GM18520 (cell line): ENCODE measurements around the gene GBX2.
"Not testable (repeated sequence)": the region's sequence is repeated elsewhere in the genome, so short reads cannot be mapped to it uniquely, and the experiment has no call there.

Experiments used
- ATAC-seq: cut with Tn5 transposase; IDR thresholded peaks from one replicate; pipeline ENCODE4 v1.9.1; 2021; ENCODE audit not compliant: unreplicated experiment

Gene GBX2

DNA sequence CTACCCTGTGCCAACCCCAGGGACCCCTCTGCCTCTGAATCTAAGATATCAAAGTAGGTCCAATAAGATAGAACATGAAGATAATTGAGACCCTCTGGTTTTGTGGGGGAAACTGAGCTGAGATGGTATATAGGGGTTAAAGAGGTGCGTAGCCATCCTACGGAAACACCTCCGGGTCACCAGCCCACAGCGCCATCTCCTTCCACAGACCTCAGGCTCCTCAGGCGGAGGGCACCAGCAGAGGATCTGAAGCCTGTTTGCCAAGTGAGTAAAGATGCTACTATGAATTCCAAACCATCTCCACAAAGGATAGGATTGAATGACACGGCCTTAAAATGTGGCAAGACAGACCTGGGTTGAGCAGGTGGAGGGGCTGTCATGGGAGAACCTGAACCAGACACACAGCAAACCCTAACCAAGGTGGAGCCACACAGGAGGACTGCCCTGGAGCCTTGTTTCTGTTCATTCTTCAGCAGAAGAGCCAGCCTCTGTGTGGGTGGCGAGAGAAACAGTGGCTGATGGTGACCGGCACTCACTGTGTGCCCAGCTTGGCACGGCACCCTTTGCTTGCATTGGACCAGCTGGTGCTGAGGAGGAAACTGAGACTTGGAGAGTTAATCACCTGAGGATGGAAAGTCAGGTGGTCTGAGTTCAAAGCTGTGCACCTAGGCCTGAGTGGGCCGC, 10.2 kb downstream of the GBX2 start:
- ATAC-seq, result no peak

GRCh38 chr2:236157366-236157765, 10.8 kb downstream of the GBX2 start:
- ATAC-seq, result no peak

GRCh38 chr2:236156860-236157194, 11.4 kb downstream of the GBX2 start:
- ATAC-seq, result no peak

DNA sequence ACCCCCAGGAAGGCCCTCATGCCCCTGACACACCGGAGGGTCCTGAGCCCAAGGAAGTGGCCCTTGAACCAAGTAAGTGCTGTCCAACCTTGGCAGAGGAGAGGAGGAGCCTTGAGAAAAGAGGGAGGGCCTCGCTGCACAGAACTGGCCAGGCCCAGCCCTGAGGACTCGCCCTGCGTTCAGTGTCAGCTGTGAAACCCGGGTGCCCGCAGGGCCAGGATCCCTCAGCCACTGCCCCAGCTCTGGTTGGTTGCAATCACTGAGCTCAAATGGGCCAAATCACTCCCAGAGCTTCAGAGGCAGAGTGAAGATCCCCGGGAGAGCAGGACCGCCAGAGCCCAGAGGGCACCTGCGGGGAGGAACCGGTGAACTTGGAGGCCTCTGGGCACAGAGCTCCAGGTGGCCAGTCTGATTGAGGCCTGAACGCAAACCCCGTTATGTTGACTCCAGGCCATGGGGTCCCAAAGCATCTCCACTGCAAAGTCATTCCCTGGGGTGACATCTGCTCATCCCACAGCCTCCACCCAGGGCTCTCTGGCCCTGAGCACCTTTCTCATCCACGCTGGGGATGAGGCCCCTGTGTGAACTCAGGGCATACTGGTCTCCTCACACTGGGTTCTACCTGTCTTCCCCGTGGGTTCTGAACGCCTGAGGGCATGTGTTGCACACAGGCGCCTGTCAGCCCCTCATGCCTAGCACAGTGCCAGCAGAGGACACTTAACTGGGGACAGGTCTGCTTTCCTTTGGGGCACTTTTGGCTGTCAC, 11.9 kb downstream of the GBX2 start:
- ATAC-seq, result no peak

GRCh38 chr2:236155406-236155805, 12.8 kb downstream of the GBX2 start:
- ATAC-seq, result no peak

DNA sequence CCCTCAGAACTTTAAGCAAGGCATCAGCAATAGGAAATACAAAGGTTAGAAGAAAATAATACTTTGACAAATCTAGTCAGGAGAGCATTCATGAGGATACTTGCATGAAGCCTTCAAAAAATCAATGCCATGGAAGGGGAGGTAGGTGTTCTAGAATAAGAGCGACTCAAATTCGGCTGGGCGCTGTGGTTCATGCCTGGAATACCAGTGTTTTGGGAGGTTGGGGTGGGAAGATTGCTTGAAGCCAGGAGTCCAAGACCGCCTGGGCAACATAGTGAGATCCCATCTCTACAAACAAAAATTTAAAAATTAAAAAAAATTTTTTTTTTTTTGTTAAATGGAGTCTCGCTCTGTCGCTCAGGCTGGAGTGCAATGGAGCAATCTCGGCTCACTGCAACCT, 21.8 kb downstream of the GBX2 start:
- ATAC-seq, result no peak

DNA sequence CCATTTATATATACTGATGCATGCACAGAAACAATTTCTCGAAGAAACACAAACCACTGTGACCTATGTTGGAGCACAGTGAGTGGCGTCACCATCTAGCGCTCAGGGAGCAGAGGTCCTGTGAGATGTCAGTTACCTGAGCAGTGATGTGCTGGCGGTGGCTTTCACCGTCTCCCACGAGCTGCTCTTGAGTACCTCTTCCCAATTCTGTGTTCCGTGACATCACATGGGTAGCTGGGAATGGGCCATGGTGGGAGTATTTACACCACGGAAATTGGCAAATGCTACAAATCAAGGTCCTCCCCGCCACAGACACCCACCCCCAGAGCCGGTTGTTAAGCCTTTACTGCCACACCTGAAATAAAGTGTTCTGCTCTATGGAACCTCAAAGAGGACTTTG, 24.4 kb downstream of the GBX2 start:
- ATAC-seq, result no peak

- not testable (repeated sequence) for ATAC-seq
These were observed 26.6 kb downstream of the GBX2 start for GRCh38 chr2:236141616-236142015.

- no peak for ATAC-seq
These were observed 31.1 kb downstream of the GBX2 start for GRCh38 chr2:236137066-236137465.

DNA sequence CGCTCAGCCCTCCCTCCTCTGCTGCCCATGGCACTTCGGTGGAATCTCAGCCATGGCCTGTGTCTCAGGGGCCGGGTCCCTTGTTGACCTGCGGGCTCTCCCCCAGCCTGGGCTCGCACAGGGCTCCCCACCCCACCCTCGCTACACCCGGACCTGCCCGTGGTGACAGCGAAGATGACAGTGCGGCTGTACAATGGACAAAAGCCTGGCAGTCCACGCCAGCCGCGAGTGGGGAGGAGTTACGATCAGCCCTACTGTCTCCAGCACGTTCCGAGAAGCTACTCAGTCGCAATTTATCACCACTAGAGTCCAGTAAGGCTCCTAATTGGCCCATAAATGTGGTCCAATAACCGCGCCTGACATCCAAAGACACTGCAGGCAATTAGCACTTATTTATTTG, 31.6 kb downstream of the GBX2 start:
- ATAC-seq, result no peak

- no peak for ATAC-seq
These were observed 34.7 kb downstream of the GBX2 start for GRCh38 chr2:236133410-236134012.

DNA sequence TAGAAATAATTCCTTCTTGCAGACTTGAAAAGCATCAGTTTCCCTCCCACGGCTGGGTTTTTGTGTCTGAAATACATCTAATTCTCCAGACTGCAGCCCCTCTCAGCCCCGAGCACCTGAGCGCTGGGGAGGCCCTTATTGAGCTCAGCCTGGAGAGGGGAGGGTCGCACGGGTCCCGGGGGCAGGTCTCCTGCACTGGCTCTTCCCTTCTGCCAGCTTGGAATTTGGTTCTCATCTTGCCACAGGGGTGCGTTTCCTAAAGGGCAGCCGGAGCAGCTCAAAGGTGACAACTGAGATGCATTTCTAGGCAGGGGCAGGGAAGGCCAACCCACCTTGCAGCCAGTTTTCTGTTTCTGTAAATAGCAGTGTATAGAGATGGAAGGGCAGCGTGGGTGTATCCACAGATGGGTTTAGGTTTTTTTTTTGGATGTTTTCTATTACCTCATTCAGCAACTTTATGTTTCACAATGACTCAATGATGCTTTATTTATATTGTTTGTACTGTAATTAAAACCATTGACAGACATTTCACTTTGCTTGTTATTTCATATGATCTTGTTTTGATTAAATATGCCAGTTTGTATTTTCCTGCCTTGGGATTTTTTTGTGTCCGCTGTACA, 37.0 kb downstream of the GBX2 start:
- ATAC-seq, result no peak

DNA sequence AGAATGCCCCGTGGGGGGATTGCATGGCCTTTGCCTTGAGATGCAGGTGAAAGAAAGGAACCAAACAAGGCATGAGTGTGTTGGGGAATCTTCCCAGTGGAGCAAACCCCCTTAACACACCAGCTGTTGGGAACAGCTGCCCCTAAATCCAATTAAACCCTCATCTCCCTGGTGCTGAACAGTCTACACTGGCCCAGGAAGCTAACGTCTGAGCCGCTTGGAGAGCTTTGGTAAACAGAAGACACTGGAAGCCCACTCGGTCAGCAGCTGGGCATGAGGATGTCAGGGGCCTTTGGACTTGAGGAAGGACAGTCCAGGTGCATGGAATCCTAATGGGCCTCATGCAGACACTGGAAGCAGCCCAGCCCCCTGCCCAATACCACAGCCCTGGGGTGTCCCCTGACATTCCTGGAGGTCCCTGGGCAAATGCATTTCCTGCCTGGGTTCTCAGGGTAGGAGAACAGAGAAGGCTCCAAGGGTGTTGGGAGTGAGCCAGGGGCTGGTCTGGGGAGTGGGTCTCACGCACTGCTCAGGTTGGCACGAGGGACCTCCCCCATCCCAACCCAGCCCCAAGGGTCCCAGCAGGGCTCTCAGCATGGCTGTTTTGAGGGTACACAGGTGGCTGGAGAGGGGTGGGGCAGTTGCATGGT, 37.7 kb downstream of the GBX2 start:
- ATAC-seq, result no peak

- ATAC-seq, result no peak
These were observed 38.3 kb downstream of the GBX2 start for GRCh38 chr2:236129935-236130334.

DNA sequence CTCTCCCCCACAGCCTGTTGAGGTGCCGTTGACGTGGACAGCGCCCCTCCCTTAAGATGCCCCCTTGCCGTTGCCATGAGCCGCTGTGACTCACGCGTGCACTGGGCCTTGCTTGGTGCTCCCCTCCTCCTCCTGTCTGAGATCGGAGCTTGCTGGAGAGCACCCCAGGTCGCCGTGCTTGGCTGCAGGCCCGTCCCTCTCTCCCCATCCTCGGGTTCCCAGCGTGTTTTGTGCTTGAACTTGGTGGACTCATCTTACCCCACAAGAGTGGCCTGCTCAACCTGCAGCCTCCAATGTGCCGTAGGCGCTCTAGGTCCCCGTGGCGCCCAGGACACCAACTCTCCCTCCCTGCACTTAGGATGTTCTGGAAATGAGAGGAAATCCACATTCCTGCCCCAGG, 39.9 kb downstream of the GBX2 start:
- no peak for ATAC-seq

DNA sequence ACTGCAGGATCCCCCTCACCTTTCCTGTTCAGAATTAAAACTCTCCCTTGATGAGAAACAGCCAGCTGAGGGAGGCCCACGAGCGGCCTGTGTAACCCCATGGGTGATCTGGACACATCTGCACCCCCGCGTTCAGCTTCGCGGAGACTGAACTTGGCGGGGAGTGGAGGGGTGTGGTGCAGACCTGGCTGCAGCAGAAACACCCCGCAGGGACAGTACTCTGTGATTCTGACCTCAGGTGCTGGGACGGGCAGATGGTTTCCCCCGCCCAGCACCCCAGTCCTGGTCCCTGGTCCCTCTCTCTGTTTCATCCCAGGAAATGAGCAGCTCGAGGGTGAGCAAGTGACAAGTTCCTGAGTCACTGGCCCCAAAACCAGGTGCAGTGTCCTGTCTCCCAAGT, 41.2 kb downstream of the GBX2 start:
- ATAC-seq, result no peak

GRCh38 chr2:236125541-236125940, 42.6 kb downstream of the GBX2 start:
- no peak for ATAC-seq

DNA sequence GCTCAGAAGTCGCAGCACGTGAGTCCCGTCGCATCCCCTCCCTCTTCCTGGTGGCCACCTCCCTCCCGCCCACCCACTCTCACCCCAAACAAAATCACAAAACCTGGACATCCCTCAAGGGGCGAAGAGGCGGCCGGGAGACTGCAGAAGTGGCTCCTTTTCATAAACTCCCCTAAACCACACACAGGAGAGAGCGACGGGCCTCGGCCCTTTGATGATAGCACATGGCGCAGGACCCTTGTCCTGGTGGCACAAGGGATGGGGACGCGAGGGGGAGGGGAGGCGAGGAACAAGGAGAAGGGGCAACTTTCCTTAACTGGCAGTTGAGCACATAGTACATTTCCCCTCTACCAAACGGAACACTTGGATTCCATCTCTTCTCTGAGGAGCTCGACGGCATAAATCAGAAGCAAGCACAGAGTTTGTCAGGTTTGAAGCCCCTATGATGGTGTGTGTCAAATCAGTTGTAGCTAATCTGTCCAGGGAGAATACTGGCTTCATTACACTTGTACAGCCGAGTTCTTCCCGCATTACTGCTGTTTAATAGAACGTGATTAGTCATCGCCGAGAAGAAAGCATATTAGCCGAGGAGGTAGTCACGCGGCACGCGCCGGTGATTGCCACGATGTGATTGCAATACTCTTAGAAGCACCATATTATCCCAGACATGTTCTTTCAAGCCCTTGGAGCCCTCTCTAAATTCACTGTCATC, 43.8 kb downstream of the GBX2 start:
- no peak for ATAC-seq

DNA sequence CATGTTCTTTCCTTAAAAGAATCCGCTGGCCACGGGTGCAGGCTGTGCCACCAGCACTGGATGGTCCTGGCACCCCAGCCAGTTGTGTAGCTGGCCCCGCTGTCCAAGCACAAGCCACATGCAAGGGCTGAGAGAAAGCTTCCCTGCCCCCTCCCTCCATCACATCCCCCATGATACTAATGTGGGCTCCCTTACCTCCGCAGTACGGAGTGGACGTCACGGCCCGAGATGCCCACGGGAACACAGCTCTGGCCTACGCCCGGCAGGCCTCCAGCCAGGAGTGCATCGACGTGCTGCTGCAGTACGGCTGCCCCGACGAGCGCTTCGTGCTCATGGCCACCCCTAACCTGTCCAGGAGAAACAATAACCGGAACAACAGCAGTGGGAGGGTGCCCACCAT, 44.5 kb downstream of the GBX2 start:
- ATAC-seq, result no peak

GRCh38 chr2:236122236-236122635, 46.0 kb downstream of the GBX2 start:
- no peak for ATAC-seq

- ATAC-seq, result no peak
These were observed 46.6 kb downstream of the GBX2 start for GRCh38 chr2:236121546-236121945.
